Mucosa of rectum (tissue), 2 donors: ENCODE measurements around the gene LRRC8C.

Experiments
- H3K27ac ChIP-seq, 2 donors: one replicate each; pipeline ENCODE4 v1.7.0; 2013; ENCODE audit warnings: inconsistent platforms in 2 of 2, low read depth in 2 of 2, low read length in 2 of 2
- H3K27me3 ChIP-seq, 2 donors: one replicate each; pipeline ENCODE4 v1.7.0; 2013; ENCODE audit warnings: low read length in 2 of 2; ENCODE audit not compliant: control insufficient read depth in 2 of 2, insufficient read depth in 2 of 2
- H3K36me3 ChIP-seq, 2 donors: one replicate each; pipeline ENCODE4 v1.7.0; 2013; ENCODE audit warnings: low read length in 2 of 2; ENCODE audit not compliant: control insufficient read depth in 2 of 2, insufficient read depth in 2 of 2
- H3K4me1 ChIP-seq, 2 donors: one replicate each; pipeline ENCODE4 v1.7.0; 2013; ENCODE audit warnings: low read length in 2 of 2, mild to moderate bottlenecking in 1 of 2; ENCODE audit not compliant: control insufficient read depth in 2 of 2, insufficient read depth in 2 of 2
- H3K4me3 ChIP-seq, 2 donors: one replicate each; pipeline ENCODE4 v1.7.0; 2013; ENCODE audit warnings: low read length in 2 of 2
- H3K9ac ChIP-seq, 2 donors: one replicate each; pipeline ENCODE4 v1.7.0; 2013; ENCODE audit warnings: low read length in 2 of 2, low read depth in 1 of 2, mild to moderate bottlenecking in 1 of 2
- H3K9me3 ChIP-seq, 2 donors: one replicate each; pipeline ENCODE4 v1.7.0; 2013; ENCODE audit warnings: low read length in 2 of 2; ENCODE audit not compliant: control insufficient read depth in 2 of 2
- donor health status: healthy.
- donor health status: Normal muscosa, but diverticular disease.

Gene LRRC8C

GRCh38 chr1:89687254-89687653 lies 54.3 kb downstream of the LRRC8C start:
- Histone ChIP-seq H3K27ac (no peak overlapping the region), H3K4me1 (no peaks in the 10 kb centered on the region), H3K4me3 (no peak overlapping the region), H3K36me3 (peaks cover 3 to 5% of the 10 kb centered on the region in 2 donors), H3K27me3 (no peaks in the 10 kb centered on the region), H3K9me3 (no peaks in the 10 kb centered on the region), H3K9ac (no peak overlapping the region)

GRCh38 chr1:89688607-89689006 lies 55.7 kb downstream of the LRRC8C start:
- no peaks in the 10 kb centered on the region for H3K4me1 ChIP-seq
- no peaks in the 10 kb centered on the region for H3K9me3 ChIP-seq
- no peaks in the 10 kb centered on the region for H3K27me3 ChIP-seq
- no peak overlapping the region for H3K9ac ChIP-seq
- peaks cover 3 to 5% of the 10 kb centered on the region in 2 donors for H3K36me3 ChIP-seq
- H3K4me3 ChIP-seq, result no peak overlapping the region
- no peak overlapping the region for H3K27ac ChIP-seq

DNA sequence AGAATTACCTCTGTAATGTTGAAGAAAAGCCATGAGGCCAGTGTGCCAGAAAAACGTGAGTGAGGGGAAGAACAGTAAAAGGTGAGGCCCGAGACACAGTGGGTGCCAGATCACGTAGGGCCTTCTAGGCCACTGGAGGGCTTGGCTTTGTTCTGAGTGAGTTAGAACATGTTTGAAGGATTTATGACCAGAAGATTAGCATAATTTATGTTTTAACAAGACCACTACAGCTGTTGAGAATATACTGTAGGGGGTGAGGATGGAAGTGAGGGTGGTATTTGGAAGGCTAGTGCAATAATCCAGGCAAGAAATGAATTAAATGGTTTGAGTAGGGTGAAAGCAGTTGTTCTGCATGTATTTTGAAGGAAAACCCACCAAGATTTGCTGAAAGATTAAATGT lies 56.3 kb downstream of the LRRC8C start:
- Histone ChIP-seq H3K27me3 (no peaks in the 10 kb centered on the region), H3K27ac (no peak overlapping the region), H3K4me1 (no peaks in the 10 kb centered on the region), H3K9me3 (no peaks in the 10 kb centered on the region), H3K4me3 (no peak overlapping the region), H3K36me3 (peaks cover 3 to 5% of the 10 kb centered on the region in 2 donors), H3K9ac (no peak overlapping the region)

- no peak overlapping the region for H3K9ac ChIP-seq
- H3K9me3 ChIP-seq, result no peaks in the 10 kb centered on the region
- H3K36me3 ChIP-seq, result peaks cover 3 to 5% of the 10 kb centered on the region in 2 donors
- no peaks in the 10 kb centered on the region for H3K27me3 ChIP-seq
- no peaks in the 10 kb centered on the region for H3K4me1 ChIP-seq
- no peak overlapping the region for H3K27ac ChIP-seq
- H3K4me3 ChIP-seq, result no peak overlapping the region
These were observed 57.7 kb downstream of the LRRC8C start for GRCh38 chr1:89690595-89690994.

GRCh38 chr1:89692601-89693521 lies 59.9 kb downstream of the LRRC8C start:
- Histone ChIP-seq H3K27ac (no peak overlapping the region), H3K4me1 (no peaks in the 10 kb centered on the region), H3K36me3 (peaks cover 3 to 5% of the 10 kb centered on the region in 2 donors), H3K9ac (no peak overlapping the region), H3K9me3 (no peaks in the 10 kb centered on the region), H3K27me3 (no peaks in the 10 kb centered on the region), H3K4me3 (no peak overlapping the region)

DNA sequence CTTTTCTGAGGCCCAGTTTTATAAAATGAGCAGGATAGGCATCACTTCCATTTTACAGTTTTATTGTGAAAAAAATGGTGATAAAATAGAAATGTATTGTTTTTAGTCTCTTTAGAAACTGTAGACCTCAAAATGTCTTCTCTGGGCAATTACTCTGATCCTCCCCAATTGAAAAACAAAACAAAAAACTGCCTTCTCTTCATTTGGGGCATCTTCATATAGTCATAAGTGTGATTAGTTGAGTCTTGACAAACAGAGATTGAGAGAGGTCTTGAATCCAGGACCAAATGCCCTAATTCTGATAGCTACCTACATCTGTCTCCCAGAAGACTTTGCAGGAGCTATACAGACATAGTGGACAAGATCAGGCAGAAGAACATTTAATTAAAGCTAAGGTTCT lies 62.9 kb downstream of the LRRC8C start:
- Histone ChIP-seq H3K4me1 (peaks cover 3 to 5% of the 10 kb centered on the region in 2 donors), H3K27ac (no peak overlapping the region), H3K27me3 (no peaks in the 10 kb centered on the region), H3K4me3 (no peak overlapping the region), H3K36me3 (no peaks in the 10 kb centered on the region), H3K9me3 (no peaks in the 10 kb centered on the region), H3K9ac (no peak overlapping the region)

- H3K27me3 ChIP-seq, result no peaks in the 10 kb centered on the region
- no peaks in the 10 kb centered on the region for H3K9me3 ChIP-seq
- no peak overlapping the region for H3K4me3 ChIP-seq
- peaks cover 3 to 5% of the 10 kb centered on the region in 2 donors for H3K4me1 ChIP-seq
- H3K27ac ChIP-seq, result no peak overlapping the region
- H3K36me3 ChIP-seq, result no peaks in the 10 kb centered on the region
- no peak overlapping the region for H3K9ac ChIP-seq
These were observed 64.5 kb downstream of the LRRC8C start for GRCh38 chr1:89697383-89697782.

DNA sequence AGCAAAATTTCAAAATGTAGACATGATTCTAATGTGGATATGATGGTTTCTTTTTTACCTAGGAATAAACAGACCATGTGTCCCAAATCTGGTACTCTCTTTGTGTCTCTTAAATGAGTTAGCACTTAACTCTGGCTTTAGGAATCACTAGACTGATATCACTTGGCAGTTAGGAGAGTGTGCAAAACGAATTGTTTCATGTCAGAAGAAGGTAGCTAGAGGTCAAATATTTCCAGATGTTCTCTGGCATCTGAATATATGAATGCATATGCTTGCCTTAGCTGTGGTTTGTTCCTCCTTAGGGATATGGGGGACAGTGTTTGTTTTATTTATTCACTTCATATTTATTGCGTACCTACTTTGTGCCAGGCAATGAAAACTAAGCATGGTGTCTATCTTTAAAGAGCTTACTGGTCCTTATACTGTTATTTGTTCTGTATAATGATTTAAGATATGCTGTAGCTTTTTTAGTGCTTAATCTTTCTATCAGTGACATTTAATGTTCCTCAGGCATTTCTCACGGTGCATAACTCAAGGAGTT lies 65.2 kb downstream of the LRRC8C start:
- Histone ChIP-seq H3K4me3 (no peak overlapping the region), H3K9ac (no peak overlapping the region), H3K4me1 (peaks cover 3 to 5% of the 10 kb centered on the region in 2 donors), H3K27ac (no peak overlapping the region), H3K27me3 (no peaks in the 10 kb centered on the region), H3K9me3 (no peaks in the 10 kb centered on the region), H3K36me3 (no peaks in the 10 kb centered on the region)

DNA sequence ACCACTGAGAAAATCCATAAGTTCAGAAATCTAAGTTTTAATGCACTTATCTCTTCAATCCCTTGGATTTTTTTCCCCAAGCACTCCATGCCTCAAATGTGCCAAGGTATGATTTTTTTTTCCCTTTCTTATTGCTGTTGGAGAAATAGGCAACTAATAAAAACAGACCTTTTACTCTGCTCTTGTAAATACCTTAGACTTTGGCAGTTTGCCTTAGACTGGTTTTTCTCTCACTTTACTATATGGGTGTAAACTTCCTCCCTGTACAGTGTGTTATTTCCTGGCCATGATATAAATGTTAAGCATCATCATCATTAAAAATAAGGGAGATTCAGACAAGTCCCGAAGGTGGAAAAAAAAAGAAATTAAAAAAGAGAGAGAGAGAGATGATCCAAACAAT lies 65.7 kb downstream of the LRRC8C start:
- Histone ChIP-seq H3K27ac (no peak overlapping the region), H3K27me3 (no peaks in the 10 kb centered on the region), H3K4me1 (peaks cover 3 to 5% of the 10 kb centered on the region in 2 donors)

DNA sequence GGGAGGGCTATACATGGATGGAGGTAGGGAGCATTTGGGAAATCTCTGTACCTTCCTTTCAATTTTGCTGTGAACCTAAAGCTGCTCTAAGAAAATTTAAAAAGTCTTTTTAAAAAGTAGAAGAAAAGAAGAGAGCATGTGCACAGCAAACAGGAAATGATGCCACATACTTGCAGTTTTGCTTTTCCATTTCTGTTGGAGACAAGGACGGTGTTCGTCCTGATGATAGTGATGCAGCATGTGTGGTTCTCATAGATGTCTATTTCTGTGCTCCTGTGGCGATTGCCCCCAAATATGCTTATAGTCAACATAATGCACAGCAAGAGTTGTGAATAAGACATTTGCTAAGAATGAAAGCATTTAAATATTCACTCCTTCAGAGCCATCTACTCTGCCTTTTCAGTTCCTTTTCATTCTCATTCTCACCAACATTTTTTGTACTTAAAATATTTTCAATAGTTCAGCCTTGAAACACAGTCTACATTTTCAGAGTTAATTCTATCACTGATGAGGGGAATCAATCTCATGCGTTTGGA lies 66.6 kb downstream of the LRRC8C start:
- Histone ChIP-seq H3K27ac (no peak overlapping the region), H3K9me3 (no peaks in the 10 kb centered on the region), H3K27me3 (no peaks in the 10 kb centered on the region), H3K9ac (no peak overlapping the region), H3K4me3 (no peak overlapping the region), H3K4me1 (peaks cover 3 to 5% of the 10 kb centered on the region in 2 donors), H3K36me3 (no peaks in the 10 kb centered on the region)

More for the DNA sequence above, 65.7 kb downstream of the LRRC8C start:
- Histone ChIP-seq H3K4me3 (no peak overlapping the region), H3K9ac (no peak overlapping the region), H3K9me3 (no peaks in the 10 kb centered on the region), H3K36me3 (no peaks in the 10 kb centered on the region)
